Measurements from ENCODE around the gene ARL5A.

ARL5A gene

GRCh38 chr2:151840216-151841046, 12.2 kb upstream of the ARL5A start:
- DNase-seq = peak; percentile 63

GRCh38 chr2:151837926-151838325, 9.7 kb upstream of the ARL5A start:
- no peak for DNase-seq

GRCh38 chr2:151833984-151834383, 5.8 kb upstream of the ARL5A start:
- DNase-seq = no peak

DNA sequence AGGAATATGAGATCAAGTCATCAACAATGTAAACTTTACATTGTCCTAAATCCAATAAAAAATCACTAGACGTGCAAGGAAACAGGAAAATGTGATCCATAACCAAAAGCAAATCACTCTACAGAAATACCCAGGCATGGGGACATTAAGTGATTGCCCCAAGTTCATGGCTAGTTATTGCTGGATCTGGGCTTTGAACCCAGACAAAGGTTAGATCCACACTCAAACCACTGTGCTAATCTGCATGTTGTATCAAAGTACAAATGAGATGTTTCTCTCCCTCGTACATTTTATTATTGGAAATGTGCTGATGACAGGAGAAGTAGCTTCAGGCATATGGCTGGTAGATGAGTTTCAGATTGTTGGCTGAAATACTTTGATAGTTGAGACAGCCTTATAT, 2.7 kb upstream of the ARL5A start:
- DNase-seq = no peak

- DNase-seq = no peak
These were observed 686 bp upstream of the ARL5A start for GRCh38 chr2:151828890-151829324.

DNA sequence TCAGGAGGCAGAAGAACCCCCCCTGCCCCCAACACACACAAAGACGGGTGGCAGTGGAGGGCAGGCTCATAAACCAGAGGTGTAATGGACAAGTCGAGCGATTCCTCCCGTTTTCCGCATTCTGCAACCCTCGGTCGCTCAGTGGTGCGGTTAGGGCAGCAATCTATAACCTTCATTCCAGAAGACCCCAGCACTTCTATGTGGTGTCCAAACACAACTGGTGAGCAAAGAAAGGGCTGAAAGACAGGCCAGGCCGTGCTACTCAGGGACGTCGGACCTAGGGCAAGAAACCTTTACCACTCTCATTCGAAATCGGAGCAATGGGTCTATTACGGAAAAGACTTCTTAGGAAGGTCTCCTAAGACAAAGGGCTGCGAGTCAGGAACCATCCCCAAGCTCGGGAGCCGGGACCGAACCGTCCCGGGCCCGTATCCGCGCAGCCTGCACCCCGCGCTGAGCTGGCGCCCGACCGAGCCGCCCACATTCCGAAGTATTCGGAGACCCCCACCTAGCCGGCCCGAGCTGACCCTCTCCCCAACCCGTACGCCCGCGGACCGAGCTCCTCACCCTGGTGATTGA, 568 bp downstream of the ARL5A start:
- peak; percentile 44 for DNase-seq

DNA sequence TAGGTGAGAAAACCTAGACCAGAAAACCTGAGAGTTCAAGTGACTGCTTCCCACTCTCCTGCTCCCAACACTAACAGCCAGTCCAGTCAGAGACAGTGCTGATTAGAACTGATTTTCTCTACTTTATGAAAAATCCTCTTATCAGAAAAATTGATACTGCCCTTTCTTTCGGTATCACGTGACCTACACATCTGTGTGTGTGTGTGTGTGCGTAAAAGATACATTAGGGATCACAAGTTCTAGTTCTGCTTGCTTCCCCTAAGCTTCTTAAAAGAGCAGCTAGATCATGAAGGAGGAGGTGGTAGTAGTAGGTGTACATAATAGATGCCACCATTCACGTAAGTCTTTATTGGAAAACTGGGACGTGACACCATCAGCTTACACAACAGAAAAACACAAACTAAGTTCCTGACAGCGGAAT, 1.5 kb downstream of the ARL5A start:
- peak; percentile 2 for DNase-seq

DNA sequence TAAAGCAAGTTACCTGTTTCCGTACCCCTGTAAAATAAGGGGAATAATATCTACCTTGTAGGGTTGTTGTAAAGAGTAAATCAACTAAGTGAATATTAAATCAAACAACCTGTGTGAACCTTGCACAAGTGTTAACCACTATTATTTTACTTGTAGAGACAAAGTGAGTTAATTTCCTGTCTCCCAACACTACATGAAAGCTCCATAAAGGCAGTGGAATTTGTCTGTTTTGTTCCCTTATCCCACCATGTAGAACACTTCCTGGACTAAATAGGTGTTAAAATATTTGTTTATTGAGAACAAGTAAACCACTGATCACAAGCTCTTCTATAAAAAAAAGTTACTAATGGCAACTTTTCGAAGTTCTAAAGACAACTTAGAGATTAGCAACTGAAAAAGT, 3.3 kb downstream of the ARL5A start:
- DNase-seq = no peak

DNA sequence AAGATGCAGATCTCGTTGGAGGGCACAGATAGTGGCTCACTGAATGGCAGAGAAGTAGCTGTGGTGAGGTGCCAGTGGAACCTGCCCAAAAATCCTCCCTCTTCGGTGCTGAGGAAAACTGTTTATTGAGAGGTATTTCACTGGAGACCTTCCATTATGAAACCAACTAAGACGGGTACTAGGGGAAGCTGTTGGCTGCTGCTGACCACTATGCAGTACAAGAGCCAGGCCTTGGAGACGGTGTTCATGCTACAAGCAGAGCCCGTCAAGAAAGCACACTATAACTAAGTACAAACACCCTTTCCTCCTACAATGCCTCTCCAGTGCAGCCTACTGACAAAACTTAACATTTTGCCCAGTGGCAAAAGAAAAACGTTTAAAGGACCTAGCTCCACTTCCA, 4.6 kb downstream of the ARL5A start:
- peak; percentile 4 for DNase-seq

DNA sequence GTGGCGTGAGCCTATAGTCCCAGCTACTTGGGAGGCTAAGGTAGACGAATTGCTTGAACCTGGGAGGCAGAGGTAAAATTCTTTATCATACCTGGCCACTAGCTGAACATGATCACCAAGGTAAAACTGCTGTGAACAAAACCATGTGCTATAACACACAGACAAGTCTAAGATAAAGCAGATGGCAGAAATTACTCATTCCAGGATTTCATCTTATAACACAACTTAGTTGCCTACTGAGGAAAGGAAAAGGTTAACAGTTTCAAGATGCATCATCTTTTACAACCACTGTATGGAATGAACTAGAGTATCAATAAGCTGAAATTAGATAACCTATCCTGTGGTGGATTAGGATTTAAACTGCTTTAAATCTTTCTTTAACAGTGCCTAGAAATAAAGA, 8.3 kb downstream of the ARL5A start:
- DNase-seq = no peak

DNA sequence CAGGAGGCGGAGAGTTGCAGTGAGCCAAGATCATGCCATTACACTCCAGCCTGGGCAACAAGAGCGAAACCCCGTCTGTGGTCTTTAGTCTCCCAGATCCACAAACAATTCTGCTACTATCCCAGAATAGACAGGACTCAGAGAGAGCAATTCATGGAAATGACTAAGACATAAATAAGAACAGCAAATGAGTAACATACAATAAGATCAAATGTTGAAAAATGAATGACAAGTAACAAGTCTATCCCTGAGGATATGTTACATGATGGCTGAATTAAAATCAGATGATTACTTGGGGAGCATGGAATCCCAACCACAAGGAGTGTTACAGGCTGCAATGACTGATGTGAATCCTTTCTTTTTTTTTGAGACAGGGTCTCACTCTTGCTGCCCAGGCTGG, 10.3 kb downstream of the ARL5A start:
- DNase-seq = no peak

- no peak for DNase-seq
These were observed 11.4 kb downstream of the ARL5A start for GRCh38 chr2:151816843-151817242.

- DNase-seq = no peak
These were observed 12.3 kb downstream of the ARL5A start for GRCh38 chr2:151815821-151816489.

DNA sequence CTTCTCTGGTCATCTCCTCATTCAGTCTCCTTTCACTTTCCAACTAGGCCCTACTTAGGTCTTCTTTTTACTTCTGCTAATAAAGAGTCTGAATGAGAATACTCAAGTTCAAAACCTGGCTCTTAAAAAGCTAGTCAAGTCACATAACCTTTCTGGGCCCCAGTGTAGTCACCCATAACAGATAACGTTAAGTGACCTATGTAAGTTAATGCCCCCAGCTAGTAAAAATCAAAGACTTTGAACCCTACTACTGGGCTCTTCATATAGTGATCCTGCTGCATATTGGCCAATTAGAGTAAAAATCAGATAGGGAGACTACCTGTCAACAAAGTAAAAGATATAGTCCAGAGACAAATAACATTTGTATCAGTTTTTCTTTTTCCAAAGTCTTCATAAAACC, 17.7 kb downstream of the ARL5A start:
- no peak for DNase-seq

- no peak for DNase-seq
These were observed 19.2 kb downstream of the ARL5A start for GRCh38 chr2:151809073-151809383.

GRCh38 chr2:151808258-151809072, 19.8 kb downstream of the ARL5A start:
- DNase-seq = peak; percentile 29

DNA sequence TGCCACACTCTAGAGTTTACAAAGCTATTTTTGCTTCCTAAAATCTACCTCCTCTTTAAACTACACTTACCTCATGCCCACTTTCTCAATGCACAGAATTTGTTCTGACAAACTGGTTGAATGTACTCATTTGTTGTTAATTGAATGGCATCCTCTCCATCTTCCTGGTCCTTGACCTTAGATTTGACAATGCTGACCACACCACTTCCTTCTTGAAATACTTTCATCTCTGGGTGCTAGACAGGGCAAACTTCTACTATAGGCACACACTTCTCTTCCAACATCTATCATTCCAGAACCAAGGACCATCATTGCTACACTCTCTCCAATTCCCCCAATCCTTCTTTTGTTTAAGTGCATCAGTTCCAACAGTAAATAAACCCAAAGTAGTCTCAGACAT, 22.3 kb downstream of the ARL5A start:
- DNase-seq = no peak

GRCh38 chr2:151805343-151805742, 22.9 kb downstream of the ARL5A start:
- no peak for DNase-seq

GRCh38 chr2:151803811-151804210, 24.4 kb downstream of the ARL5A start:
- no peak for DNase-seq

DNA sequence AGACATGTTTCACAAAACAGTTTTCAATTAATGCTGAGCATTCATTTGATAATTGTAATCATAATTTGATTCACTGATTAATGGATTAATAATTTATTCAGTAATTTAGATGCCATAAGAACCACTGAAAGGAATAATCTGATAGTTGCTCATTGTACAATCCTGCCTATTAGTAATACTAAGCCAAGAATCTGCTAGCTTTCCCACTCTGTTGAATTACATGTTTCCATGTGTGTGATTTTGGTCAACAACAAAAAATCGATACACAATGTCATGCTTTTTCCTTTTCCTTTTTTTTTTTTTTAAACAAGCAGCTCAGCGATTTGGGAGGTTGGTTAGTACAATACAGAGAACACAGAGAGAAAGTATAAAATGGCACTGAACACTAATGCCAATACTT, 25.9 kb downstream of the ARL5A start:
- DNase-seq = no peak

- no peak for DNase-seq
These were observed 28.3 kb downstream of the ARL5A start for GRCh38 chr2:151799886-151800292.

DNA sequence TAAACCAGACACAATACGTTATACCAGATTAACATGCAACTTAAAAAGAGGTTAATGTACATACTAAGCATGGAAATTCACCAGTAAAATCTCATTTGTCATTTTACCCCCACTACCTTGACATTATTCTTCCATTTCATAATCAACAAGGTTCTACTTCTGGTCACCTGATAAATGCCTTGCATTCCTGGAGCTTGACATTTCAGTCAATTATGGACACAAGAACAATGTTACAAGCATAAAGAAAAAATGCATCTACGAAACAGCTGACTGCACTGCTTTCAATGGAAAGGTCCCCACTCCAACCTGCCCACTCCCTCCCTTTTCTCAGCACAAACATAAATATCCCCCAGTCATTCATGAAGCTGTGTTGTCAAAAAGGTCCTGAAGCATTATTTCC, 31.4 kb downstream of the ARL5A start:
- DNase-seq = no peak

DNA sequence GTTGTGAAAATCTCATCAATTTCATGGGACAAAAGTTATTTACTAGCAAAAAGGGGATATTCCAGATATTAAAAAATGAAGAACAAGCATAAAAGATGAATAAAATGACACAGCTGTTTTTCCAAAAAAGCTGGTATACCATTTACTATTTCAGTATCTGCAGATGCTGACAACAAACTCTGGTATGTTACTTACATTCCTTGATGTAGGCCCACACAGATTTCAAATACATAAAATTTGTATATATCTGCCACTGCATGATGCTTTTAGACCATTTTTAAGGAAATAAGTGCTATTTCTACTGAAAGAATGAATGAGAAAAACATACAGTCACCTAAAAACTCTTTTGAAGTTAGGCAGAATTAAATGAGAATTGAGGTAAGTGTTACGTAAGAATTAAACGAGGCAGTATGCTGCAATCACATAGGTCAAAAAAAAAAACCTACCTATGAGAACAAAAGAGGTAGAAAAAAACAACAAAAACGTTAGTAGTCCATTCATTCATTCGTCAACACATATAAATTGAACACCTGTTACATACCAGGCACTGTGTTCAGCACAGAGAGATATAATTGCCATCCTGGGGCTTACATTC, 32.5 kb downstream of the ARL5A start:
- DNase-seq = no peak
